Omental fat pad (tissue), 4 donors: ENCODE data around the gene ARL14EPL. TPM values are rescaled to one million over a fixed set of nuclear protein-coding genes. Genes with fewer than 3 reads are reported as not detected.

ENCODE experiments used
- ATAC-seq: fragments of 150-250 bp; one replicate; pipeline ENCODE4 v1.9.1; 2016; ENCODE audit warnings: mild to moderate bottlenecking, moderate library complexity; ENCODE audit not compliant: low FRiP score
- DNase-seq: peaks from one replicate; pipeline ENCODE4 v3.0.0-alpha.2; 2019; ENCODE audit warnings: low spot score
- total RNA-seq, 4 donors: library from RNA; depleted of rRNA; stranded (reverse); fragments of >200 nt; gene quantifications; one replicate each; pipeline ENCODE4 v1.1.0, GENCODE V29; 2016
- TF ChIP-seq, protein P1 (sequence below), 3 donors: fragments of 450-650 bp; IDR thresholded peaks; one replicate each; pipeline ENCODE4 v1.5.1; 2016 to 2017; ENCODE audit warnings: antibody characterized with exemption in 3 of 3, mild to moderate bottlenecking in 3 of 3, moderate library complexity in 2 of 3

Gene ARL14EPL
- not detected for total RNA-seq

DNA sequence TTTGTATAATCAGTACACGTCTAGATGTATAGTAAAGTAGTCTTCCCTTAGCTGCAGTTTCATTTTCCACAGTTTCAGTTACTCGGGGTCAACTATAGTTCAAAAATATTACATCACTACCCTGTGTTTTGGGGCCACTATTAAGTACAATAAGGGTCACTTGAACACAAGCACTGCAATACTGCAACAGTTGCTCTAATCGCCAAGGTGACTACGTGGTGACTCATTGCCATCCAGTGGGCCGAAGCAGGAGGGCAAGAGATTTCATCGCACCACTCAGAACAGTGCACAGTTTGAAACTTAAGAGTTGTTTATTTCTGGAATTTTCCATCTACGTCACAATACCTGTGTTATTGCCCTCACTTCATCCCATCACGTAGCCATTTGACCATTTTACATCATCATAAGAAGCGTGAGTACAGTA is at the start of gene ARL14EPL:
TSS of gene ARL14EPL (plus strand) at position 379 of the 424 bp plus-strand sequence. CDS start 18,994 bp downstream, outside the sequence.
- TF ChIP-seq, protein P1, sequence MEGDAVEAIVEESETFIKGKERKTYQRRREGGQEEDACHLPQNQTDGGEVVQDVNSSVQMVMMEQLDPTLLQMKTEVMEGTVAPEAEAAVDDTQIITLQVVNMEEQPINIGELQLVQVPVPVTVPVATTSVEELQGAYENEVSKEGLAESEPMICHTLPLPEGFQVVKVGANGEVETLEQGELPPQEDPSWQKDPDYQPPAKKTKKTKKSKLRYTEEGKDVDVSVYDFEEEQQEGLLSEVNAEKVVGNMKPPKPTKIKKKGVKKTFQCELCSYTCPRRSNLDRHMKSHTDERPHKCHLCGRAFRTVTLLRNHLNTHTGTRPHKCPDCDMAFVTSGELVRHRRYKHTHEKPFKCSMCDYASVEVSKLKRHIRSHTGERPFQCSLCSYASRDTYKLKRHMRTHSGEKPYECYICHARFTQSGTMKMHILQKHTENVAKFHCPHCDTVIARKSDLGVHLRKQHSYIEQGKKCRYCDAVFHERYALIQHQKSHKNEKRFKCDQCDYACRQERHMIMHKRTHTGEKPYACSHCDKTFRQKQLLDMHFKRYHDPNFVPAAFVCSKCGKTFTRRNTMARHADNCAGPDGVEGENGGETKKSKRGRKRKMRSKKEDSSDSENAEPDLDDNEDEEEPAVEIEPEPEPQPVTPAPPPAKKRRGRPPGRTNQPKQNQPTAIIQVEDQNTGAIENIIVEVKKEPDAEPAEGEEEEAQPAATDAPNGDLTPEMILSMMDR (IDR thresholded peaks at IDR 0.05): no peak
- peak; percentile 27 for DNase-seq

DNA sequence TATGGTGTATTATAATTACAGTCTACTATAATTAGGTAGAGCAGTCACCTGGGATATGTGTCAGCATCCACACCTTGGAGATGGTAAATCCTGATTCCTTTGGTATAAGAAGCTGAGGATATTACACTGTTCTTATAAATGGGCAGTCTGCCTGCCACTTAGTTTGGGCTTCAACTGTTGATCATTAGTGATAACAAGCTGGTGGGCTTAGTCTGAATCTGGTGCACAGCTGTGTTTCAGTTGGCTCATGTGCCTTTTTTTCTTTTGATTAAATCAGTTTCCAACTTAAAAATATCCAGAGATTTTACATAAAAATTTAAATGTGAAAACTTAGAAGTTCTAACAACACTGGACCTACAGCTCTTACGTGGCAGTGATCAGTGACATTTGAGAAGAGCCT is 48.8 kb upstream of the ARL14EPL start:
- DNase-seq (no peak), ATAC-seq (no peak)
- TF ChIP-seq, protein P1 (IDR thresholded peaks at IDR 0.05): no peak

More for the DNA sequence above, at the start of gene ARL14EPL:
- ATAC-seq: peak; percentile 82

DNA sequence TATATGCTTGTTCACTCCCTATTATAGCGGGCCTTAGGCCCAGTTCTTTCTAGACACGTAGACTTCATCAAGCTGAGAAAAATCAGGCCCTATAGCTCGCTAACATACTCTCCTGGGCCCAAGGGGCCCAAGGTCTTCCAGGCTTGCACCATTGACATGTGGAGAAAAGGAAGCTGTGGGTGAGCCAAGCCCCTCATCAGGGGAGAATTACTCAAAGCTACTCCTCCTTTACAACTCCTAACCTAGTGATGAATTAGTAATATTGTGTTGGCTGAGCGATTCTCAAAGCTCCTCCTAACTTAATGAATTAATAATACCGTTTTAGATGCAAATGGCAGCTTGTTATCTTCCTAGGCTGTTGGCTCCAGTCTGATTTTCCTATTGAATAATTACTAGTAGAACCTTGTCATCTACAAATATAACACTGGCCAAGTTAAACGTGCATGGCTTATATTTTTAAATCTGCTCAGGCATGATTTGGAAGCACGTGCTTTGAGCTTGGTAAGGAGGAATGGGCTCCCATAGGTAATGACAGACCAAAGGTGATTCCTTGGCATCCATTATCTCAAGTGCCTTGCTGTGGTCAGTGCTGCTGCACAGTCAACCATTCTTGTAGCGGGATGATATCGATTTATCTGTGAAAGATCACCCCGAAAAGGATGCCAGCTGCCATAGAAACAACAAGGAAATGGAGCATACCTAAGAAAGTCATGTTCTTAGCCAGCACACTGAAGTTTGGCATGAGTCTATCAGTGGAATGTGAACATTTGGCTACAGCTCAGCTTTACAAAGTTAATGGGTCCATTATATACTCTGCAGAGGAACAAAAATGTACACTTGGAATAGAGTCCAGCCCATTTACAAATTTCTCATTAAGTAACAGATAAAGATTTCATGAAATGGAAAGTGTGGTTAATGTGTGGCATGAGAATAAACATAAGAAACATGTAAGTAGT is 46.2 kb upstream of the ARL14EPL start:
- TF ChIP-seq, protein P1 (IDR thresholded peaks at IDR 0.05): no peak
- DNase-seq (no peak), ATAC-seq (peak; percentile 61)

DNA sequence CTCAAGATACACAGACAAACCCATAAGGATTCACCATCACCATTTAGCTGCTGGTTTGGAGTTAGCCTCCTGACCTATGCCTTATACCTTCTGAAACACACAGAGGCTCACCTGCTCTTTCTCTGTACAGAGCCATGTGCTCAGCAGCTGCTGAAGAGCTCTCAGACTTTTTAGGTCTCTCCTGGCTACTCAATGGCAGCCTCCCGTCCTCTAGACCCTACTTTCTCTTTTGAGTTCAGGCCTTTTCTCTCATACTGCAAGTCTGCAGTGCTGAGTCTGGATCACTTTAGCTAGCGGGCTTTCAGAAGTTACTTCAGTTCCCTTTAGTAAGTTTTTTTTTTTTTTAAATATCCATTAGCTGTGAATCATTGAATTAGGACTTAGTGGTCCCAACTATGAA is 44.3 kb upstream of the ARL14EPL start:
- TF ChIP-seq, protein P1 (IDR thresholded peaks at IDR 0.05): no peak
- DNase-seq: no peak
- no peak for ATAC-seq

DNA sequence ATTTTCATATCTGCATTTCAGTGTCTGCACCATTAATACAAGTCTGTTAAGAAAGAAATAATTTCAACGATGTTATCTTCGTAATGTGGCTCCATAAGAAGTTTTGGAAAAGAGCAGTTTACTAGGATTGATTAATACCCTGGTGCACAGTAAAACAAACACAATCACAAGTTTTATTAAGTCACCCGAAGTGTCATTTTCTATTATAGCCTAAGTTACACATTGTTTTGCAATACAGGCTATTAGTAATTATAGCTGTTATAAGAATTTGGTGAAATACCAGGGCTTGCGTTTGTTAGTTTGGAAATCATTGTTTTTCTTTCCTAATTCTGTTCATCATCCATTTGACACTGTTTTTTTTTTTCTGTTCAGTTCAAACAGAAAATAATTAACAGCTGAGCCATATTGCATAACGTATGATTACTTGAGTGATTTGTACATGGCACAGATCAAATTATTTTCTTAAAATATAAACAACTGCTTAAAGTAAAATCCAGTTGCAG is 39.4 kb upstream of the ARL14EPL start:
- DNase-seq (no peak), ATAC-seq (peak; percentile 68)
- TF ChIP-seq, protein P1 (IDR thresholded peaks at IDR 0.05): no peak

DNA sequence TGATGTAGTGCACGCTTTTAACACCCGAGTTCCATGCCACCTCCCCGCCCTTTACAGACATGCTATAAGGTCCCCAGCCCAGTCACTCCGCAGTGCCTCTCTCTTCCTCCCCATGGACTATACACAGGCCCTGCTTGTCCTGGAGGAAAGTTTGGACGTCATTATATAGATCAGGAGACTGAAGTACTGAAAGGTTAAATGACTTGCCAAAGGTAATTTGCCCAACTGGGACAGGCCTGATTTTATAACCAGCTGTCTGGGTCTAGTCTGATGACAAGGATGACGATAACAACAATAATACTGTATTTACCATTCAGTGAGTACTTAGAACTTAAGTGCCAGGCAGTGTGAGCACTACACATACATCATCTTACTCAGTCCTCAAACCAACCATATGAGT is 36.9 kb upstream of the ARL14EPL start:
- no peak for DNase-seq
- TF ChIP-seq, protein P1 (IDR thresholded peaks at IDR 0.05): no peak
- no peak for ATAC-seq
